PFSK-1 (cell line): ENCODE measurements around the gene C5orf52.

ENCODE experiments used
- POLR2AphosphoS5 ChIP-seq: IDR thresholded peaks from 2 replicates; pipeline ENCODE4 v1.6.1; 2012; ENCODE audit warnings: low read depth, mild to moderate bottlenecking, control low read depth, low read length, moderate library complexity
- SIN3A ChIP-seq: IDR thresholded peaks from 2 replicates; pipeline ENCODE4 v1.6.1; 2012; ENCODE audit warnings: mild to moderate bottlenecking, low read length, moderate library complexity, borderline replicate concordance; ENCODE audit not compliant: insufficient read depth
- TAF1 ChIP-seq: IDR thresholded peaks from 2 replicates; pipeline ENCODE4 v1.6.1; 2012; ENCODE audit warnings: low read length, control low read depth, borderline replicate concordance; ENCODE audit not compliant: insufficient read depth

GRCh38 chr5:157713830-157714595, 42.7 kb downstream of the C5orf52 start:
- TF ChIP-seq POLR2AphosphoS5 (no peak), TAF1 (no peak), SIN3A (no peak)
